Measurements from ENCODE around the gene SPIRE2.

- TF ChIP-seq, protein P1, sequence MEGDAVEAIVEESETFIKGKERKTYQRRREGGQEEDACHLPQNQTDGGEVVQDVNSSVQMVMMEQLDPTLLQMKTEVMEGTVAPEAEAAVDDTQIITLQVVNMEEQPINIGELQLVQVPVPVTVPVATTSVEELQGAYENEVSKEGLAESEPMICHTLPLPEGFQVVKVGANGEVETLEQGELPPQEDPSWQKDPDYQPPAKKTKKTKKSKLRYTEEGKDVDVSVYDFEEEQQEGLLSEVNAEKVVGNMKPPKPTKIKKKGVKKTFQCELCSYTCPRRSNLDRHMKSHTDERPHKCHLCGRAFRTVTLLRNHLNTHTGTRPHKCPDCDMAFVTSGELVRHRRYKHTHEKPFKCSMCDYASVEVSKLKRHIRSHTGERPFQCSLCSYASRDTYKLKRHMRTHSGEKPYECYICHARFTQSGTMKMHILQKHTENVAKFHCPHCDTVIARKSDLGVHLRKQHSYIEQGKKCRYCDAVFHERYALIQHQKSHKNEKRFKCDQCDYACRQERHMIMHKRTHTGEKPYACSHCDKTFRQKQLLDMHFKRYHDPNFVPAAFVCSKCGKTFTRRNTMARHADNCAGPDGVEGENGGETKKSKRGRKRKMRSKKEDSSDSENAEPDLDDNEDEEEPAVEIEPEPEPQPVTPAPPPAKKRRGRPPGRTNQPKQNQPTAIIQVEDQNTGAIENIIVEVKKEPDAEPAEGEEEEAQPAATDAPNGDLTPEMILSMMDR (IDR thresholded peaks at IDR 0.05): no peak
- no peak for TF ChIP-seq POLR2A (IDR thresholded peaks at IDR 0.05)
Observed at GRCh38 chr16:89828870-89829629, 775 bp downstream of the SPIRE2 start.
